Osteoblast (primary cell): ENCODE results near the gene CCDC110. TPM values are rescaled to one million over a fixed set of nuclear protein-coding genes. Genes with fewer than 3 reads are reported as not detected.

Experiments
- DNase-seq: peaks from one replicate; pipeline ENCODE4 v3.0.0; 2011; ENCODE audit warnings: low spot score, mixed read lengths; ENCODE audit not compliant: insufficient read length; ENCODE audit errors: missing footprints
- H2AFZ ChIP-seq: 2 replicates; pipeline ENCODE4 v1.6.0; 2011; ENCODE audit warnings: mild to moderate bottlenecking, low read length
- H3K27ac ChIP-seq: 2 replicates; pipeline ENCODE4 v1.5.1; 2011; ENCODE audit warnings: mild to moderate bottlenecking, low read depth, low read length, moderate library complexity
- H3K27me3 ChIP-seq: 2 replicates; pipeline ENCODE4 v1.6.0; 2012; ENCODE audit warnings: mild to moderate bottlenecking, control low read depth, inconsistent platforms, low read length, moderate library complexity; ENCODE audit not compliant: insufficient read depth
- H3K36me3 ChIP-seq: 2 replicates; pipeline ENCODE4 v1.5.1; 2011; ENCODE audit warnings: mild to moderate bottlenecking, low read length, control low read depth, moderate library complexity; ENCODE audit not compliant: insufficient read depth
- H3K4me1 ChIP-seq: 2 replicates; pipeline ENCODE4 v1.5.1; 2011; ENCODE audit warnings: mild to moderate bottlenecking, low read length, control low read depth, moderate library complexity; ENCODE audit not compliant: insufficient read depth
- H3K4me2 ChIP-seq: 2 replicates; pipeline ENCODE4 v1.6.0; 2011; ENCODE audit warnings: mild to moderate bottlenecking, low read length; ENCODE audit not compliant: insufficient read depth
- H3K4me3 ChIP-seq: fragments of 200-600 bp; sonication (generic); 3 replicates; pipeline ENCODE4 v1.5.1; 2012; ENCODE audit warnings: mild to moderate bottlenecking, low read length, inconsistent platforms; ENCODE audit not compliant: insufficient read depth
- H3K79me2 ChIP-seq: 2 replicates; pipeline ENCODE4 v1.6.0; 2012; ENCODE audit warnings: mild to moderate bottlenecking, low read length, control low read depth, inconsistent platforms; ENCODE audit not compliant: insufficient read depth
- H3K9me3 ChIP-seq: 2 replicates; pipeline ENCODE4 v1.5.1; 2011; ENCODE audit warnings: low read depth, low read length, control low read depth
- H4K20me1 ChIP-seq: 2 replicates; pipeline ENCODE4 v1.6.0; 2012; ENCODE audit warnings: mild to moderate bottlenecking, low read length, control low read depth; ENCODE audit not compliant: insufficient read depth
- total RNA-seq: library from RNA; depleted of rRNA; stranded (reverse); fragments of >200 nt; gene quantifications from 2 replicates; pipeline ENCODE4 v1.2.3, GENCODE V29; 2012
- TF ChIP-seq, protein P1 (sequence below): IDR thresholded peaks from 2 replicates; pipeline ENCODE4 v1.5.1; 2011; ENCODE audit warnings: mild to moderate bottlenecking, low read depth, low read length, moderate library complexity; ENCODE audit errors: extremely low read depth

CCDC110 gene
- total RNA-seq, 1 donor = 2.2 TPM

DNA sequence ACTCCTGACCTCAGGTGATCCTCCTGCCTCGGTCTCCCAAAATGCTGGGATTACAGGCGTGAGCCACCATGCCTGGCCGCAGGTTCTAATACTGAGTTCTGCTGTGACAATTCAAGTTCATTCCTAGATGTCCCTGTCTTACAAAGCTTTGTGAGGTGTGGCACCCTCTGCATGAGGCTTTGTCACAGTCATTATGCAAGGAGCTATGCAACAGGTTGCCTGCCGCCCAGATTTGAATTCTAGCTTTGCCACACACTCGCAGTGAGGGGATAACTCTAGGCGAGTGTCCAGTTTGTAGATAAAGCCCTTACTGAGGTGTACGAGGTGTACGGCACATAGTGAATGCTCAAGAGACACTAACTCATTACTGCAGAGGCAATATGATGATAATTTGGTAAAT lies 3.5 kb downstream of the CCDC110 start:
- no peak overlapping the region for H3K27ac ChIP-seq
- peaks cover 12% of the 10 kb centered on the region for H3K27me3 ChIP-seq
- H3K79me2 ChIP-seq = no peaks in the 10 kb centered on the region
- peaks cover 29% of the 10 kb centered on the region for H3K4me1 ChIP-seq
- no peaks in the 10 kb centered on the region for H3K9me3 ChIP-seq
- no peak for DNase-seq
- no peak overlapping the region for H3K4me3 ChIP-seq
- H2AFZ ChIP-seq = no peak overlapping the region
- H4K20me1 ChIP-seq = no peaks in the 10 kb centered on the region
- TF ChIP-seq, protein P1, sequence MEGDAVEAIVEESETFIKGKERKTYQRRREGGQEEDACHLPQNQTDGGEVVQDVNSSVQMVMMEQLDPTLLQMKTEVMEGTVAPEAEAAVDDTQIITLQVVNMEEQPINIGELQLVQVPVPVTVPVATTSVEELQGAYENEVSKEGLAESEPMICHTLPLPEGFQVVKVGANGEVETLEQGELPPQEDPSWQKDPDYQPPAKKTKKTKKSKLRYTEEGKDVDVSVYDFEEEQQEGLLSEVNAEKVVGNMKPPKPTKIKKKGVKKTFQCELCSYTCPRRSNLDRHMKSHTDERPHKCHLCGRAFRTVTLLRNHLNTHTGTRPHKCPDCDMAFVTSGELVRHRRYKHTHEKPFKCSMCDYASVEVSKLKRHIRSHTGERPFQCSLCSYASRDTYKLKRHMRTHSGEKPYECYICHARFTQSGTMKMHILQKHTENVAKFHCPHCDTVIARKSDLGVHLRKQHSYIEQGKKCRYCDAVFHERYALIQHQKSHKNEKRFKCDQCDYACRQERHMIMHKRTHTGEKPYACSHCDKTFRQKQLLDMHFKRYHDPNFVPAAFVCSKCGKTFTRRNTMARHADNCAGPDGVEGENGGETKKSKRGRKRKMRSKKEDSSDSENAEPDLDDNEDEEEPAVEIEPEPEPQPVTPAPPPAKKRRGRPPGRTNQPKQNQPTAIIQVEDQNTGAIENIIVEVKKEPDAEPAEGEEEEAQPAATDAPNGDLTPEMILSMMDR = no peak
- no peak overlapping the region for H3K4me2 ChIP-seq
- H3K36me3 ChIP-seq = no peaks in the 10 kb centered on the region

DNA sequence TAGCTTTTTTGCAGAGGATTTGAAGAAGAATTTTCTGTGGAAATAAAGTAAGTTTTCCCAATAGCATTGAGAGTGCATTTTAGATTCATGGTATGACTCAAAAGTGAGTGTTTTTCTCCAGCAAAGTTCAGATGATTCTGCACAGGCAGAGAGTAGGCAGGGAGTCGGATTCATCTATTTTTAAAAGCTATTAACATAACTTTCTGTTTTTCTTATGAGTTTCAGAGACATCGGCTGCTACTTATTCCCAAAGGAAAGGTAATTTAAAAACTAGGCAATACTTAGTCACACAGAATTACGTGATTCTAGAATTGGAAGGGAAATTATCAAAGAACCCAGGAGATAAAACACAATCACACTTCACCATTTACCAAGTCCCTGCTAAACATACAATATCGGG lies 4.4 kb downstream of the CCDC110 start:
- no peaks in the 10 kb centered on the region for H3K79me2 ChIP-seq
- peak overlapping the region; percentile 47 for H3K4me3 ChIP-seq
- peak overlapping the region; percentile 66 for H3K27ac ChIP-seq
- peak overlapping the region; percentile 79 for H3K4me2 ChIP-seq
- TF ChIP-seq, protein P1 = no peak
- H3K36me3 ChIP-seq = no peaks in the 10 kb centered on the region
- H3K4me1 ChIP-seq = peaks cover 28% of the 10 kb centered on the region
- H2AFZ ChIP-seq = peak overlapping the region; percentile 38
- peak; percentile 88 for DNase-seq
- no peaks in the 10 kb centered on the region for H3K9me3 ChIP-seq
- peaks cover 12% of the 10 kb centered on the region for H3K27me3 ChIP-seq
- H4K20me1 ChIP-seq = no peaks in the 10 kb centered on the region

DNA sequence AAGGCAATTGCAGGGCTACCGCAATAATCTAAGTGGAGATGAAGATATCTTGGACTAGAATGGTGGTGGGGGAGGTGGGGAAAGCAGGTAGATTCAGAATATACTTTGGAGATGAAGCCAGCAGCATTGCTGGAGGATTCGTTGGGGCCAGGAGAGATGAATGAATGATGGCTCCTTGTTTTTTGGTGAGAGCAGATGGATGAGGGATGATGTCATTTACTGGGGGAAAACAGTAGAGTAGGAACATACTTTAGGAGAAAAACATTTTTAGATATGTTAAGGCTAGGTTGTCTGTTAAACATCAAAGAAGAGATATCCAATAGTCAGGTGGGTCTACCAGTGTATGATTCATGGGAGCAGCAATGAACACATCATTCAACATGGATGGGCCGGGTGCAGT lies 5.8 kb downstream of the CCDC110 start:
- H3K79me2 ChIP-seq = no peaks in the 10 kb centered on the region

DNA sequence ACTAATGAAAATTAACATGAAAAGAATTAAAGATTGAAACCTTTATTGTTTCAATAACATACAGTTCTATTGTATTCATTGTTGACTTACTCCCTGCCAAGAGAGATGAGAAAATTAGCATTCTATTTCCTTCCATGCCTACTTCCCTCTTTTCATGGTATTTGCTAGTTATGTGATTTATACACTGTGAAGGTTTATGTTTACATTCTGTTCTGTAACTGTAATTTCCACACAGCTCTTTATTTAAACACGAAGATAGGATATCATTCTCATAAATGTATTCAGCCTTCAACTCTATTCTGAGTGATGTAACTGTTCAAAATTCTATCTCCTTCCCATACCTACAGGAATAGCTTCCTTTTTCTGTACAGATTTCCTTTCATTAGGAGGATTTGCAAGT lies 6.6 kb downstream of the CCDC110 start:
- Histone ChIP-seq H3K4me3 (no peak overlapping the region), H4K20me1 (no peaks in the 10 kb centered on the region), H3K27ac (no peak overlapping the region), H3K4me2 (no peak overlapping the region), H3K4me1 (peaks cover 21% of the 10 kb centered on the region), H3K79me2 (no peaks in the 10 kb centered on the region), H3K36me3 (no peaks in the 10 kb centered on the region), H2AFZ (no peak overlapping the region), H3K27me3 (peaks cover 10% of the 10 kb centered on the region), H3K9me3 (no peaks in the 10 kb centered on the region)
- no peak for DNase-seq
- TF ChIP-seq, protein P1 = no peak

More for the DNA sequence above, 5.8 kb downstream of the CCDC110 start:
- H3K4me2 ChIP-seq = no peak overlapping the region
- no peaks in the 10 kb centered on the region for H3K36me3 ChIP-seq
- H3K9me3 ChIP-seq = no peaks in the 10 kb centered on the region
- H3K27me3 ChIP-seq = peaks cover 12% of the 10 kb centered on the region
- TF ChIP-seq, protein P1 = no peak
- H3K4me1 ChIP-seq = peaks cover 22% of the 10 kb centered on the region
- no peak overlapping the region for H3K4me3 ChIP-seq
- no peak overlapping the region for H3K27ac ChIP-seq
- no peak overlapping the region for H2AFZ ChIP-seq
- H4K20me1 ChIP-seq = no peaks in the 10 kb centered on the region
- no peak for DNase-seq
